ENCODE measurements around the gene LRRC26.

The LRRC26 gene

GRCh38 chr9:137175345-137175961 is 5.6 kb upstream of the LRRC26 start:
- 0 out of 2 replicates have a peak, but pooled peaks have one; percentile 18 for TF ChIP-seq CTCF (IDR thresholded peaks at IDR 0.05; ENCODE audit: borderline replicate concordance, insufficient read depth, low read depth, low read length)
- no peak overlapping the region for H3K4me3 ChIP-seq (ENCODE audit: low read depth, low read length)

DNA sequence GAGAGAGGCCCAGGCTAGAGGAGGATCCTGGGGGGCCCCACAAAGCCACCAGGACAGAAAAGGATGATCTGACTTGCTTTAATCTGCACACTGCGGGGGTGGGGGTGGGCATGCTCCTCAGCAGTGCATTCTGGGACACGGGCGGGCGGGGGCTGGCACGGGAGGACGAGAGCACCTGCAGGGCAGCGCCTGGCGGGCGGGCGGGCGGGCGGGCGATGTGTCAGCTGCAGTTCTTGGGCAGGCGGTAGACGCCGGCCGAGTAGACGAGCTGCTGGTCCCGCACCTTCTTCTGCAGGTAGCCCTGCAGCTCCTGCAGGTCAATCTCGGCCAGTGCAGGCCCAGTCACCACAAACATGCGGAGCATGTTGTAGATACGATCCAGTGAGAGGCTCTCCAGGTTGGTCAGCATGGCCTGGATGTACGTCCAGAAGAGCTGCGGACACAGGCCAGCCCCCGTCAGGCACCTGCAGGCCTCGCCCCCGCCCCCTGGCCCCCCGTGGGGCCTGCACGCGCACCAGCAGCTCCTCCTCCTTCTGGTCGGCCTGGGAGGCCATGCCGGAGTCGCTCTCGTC is 5.0 kb upstream of the LRRC26 start:
- peak; percentile 11; the same call in 1 of the 2 replicates for TF ChIP-seq CTCF (IDR thresholded peaks at IDR 0.05; ENCODE audit: borderline replicate concordance, insufficient read depth, low read depth, low read length)
- no peak overlapping the region for H3K4me3 ChIP-seq (ENCODE audit: low read depth, low read length)

DNA sequence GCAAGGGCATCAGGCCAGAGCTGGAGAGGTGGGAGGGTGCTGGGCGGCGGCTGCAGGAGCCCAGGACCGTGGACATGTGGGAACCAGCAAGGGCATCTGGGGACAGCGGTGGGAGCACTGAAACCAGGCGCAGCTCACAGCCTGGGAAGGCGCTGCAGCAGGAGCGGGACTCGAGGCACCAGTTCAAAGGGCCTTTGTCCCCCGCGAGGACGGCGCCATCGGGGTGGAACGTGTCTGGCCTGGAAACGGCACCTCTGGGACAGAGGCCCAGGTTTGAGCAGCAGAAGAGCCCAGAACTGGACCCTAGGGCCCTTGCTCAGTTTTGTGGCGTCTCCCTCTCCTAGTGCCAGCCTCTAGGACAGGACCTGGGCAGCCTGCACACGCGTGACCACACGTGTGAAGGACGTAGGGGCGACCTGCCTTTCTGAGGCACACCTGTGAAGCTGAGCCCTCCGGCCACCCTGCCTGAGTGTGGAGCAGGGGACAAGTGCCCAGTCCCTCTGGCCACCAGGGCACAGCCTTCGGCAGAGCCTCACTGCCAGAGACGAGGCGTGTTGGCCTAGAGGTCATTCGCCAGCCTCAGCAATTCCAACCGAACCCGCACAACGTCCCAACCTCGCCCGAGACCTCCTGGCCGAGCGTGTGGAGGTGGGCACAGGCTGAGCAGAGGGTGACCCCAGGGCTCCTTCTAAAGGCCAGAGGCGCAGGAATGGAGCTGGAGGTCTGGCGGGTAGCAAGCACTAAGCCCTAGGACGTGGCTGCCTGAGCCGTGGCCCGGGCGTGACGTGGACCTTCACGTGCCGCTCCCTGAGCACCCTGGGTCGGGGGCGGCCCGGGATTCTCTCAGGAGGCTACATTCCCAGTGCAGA is 4.2 kb upstream of the LRRC26 start:
- no peak for TF ChIP-seq CTCF (IDR thresholded peaks at IDR 0.05; ENCODE audit: borderline replicate concordance, insufficient read depth, low read depth, low read length)
- no peak overlapping the region for H3K4me3 ChIP-seq (ENCODE audit: low read depth, low read length)

DNA sequence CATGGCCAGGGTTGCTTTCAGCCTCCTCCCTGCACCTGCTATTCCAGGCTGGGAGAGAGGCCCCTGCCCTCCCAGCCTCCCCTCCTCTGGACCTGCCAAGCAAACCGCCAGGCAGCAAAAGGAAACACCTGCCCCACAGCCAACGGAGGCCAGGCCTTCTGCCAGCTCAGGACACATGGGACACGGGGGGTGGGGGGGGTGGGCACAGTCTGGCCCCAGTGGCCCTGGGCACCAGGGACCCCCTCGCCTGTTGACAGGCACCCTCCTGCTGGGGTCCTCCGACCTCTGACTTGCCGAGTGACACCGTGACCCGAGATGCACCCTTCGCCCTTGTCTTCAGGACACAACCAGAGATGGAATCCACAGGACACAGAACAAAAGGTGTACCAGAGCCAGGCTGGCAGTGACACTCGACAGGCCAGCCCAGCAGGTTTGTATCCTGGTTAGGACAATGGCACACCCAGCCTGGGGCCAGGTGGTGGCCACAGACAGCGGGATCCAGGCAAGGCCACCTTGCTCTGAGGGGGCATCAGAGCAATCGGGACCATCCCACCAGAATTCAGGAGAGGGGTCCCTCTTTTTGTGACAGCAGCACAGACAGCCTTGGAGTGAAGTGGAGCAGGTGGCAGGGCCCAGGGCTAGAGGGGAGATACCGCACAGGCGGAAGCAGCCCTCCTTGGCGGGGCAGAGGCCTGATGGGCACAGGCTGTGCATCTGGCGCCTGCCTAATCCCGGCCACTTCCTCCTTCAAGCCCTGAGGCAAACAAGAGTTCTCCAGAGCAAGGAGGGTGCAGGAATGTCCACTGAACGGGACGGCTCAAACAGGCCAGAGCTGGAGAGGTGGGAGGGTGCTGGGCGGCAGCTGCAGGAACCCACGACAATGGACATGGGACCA is 3.3 kb upstream of the LRRC26 start:
- TF ChIP-seq CTCF (IDR thresholded peaks at IDR 0.05; ENCODE audit: borderline replicate concordance, insufficient read depth, low read depth, low read length) = no peak
- no peak overlapping the region for H3K4me3 ChIP-seq (ENCODE audit: low read depth, low read length)

DNA sequence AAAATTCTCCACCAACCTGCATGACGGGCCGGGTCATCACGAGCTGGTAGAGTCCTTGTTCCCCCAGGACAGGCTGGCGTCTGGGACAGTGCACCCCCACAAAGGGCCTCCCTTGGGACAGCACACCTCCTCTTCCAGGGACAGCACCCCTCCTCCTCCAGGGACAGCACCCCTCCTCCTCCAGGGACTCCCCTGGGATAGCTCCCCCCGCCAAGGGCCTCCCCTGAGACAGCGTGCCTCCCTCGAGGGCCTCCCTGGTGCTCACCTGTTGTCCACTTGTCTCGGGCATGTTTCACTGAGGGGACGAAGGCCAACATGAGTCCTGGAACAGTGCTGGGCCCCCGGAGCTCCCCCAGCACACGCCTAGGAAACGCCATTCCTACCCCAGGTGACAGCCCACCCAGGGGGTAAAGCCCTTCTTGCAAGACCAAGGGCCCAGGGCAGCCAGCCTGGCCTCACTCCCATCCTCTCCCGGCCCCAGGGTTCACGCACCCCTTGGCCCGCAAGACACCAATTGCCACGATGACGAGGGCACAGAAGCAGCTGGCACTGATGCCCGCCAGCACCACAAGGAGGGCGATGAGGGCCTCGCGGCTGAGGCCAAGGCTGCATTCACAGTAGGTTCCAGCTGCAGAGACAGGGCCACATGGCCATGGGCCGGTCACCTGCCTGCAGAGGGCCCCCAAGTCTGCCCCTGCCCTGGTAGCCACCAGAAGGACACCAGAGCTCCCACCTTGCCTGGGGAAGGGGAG is 1.5 kb upstream of the LRRC26 start:
- no peak overlapping the region for H3K4me3 ChIP-seq (ENCODE audit: low read depth, low read length)
- TF ChIP-seq CTCF (IDR thresholded peaks at IDR 0.05; ENCODE audit: borderline replicate concordance, insufficient read depth, low read depth, low read length) = no peak

DNA sequence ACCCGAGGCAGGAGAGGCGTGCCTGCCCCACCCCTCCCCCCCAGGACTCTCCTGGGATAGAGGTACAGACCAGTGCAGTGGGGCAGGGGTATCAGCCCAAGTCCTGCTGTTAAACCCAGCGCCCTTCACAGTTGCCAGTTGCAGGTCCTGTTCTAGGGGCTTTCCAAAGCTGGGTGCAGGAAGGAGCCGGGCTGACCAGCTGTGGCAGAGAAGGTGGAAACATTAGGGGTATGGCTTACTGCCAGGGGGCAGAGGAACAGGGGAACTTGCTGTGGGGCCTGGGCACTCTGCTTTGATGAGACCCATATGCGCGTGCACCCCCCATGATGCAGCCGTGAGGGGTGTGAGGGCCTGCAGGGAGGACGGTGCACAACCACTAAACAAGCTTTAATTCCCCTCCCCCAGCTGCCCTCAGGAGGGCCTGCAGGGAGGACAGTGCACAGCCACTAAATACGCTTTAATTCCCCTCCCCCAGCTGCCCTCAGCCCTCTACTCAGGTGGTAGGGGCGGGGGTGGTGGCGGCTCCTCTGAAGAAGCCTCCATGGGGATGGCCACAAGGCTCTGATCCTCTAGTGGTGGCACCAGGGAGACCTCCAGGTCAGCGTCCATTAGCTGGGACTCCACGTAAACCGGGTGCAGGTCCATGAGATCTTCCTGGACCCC is 766 bp upstream of the LRRC26 start:
- H3K4me3 ChIP-seq (ENCODE audit: low read depth, low read length) = no peak overlapping the region
- TF ChIP-seq CTCF (IDR thresholded peaks at IDR 0.05; ENCODE audit: borderline replicate concordance, insufficient read depth, low read depth, low read length) = no peak

All from GM12875 (cell line).